HEK293 (cell line): ENCODE results near the gene GFOD1.

Experiments used
- CTCF ChIA-PET: fragments of 350-600 bp; formaldehyde crosslinking; extraction: SDS; loops from one replicate; lab custom pipeline; 2021; ENCODE audit warnings: antibody characterized with exemption; lab: Yijun Ruan, JAX
- POLR2A ChIA-PET: fragments of 300-600 bp; formaldehyde crosslinking; extraction: SDS; loops from one replicate; lab custom pipeline; 2020; ENCODE audit warnings: antibody characterized with exemption, inconsistent platforms; lab: Yijun Ruan, JAX
- H3K27ac ChIP-seq: fragments of 200-500 bp; sonication (Bioruptor generic); 2 replicates; pipeline ENCODE4 v1.5.1; 2014; ENCODE audit warnings: low read depth, low read length, control low read depth, inconsistent platforms; ENCODE audit errors: extremely low read depth
- H3K36me3 ChIP-seq, 2 experiments: fragments of 200-500 bp in 1 of 2; sonication (Bioruptor generic) in 1 of 2; 1 replicate in 1 of 2; 2 replicates in 1 of 2; pipeline ENCODE4 v1.5.1; 2014 to 2017; ENCODE audit warnings: inconsistent platforms in 2 of 2, low read length in 2 of 2; ENCODE audit not compliant: control insufficient read depth in 2 of 2, insufficient read depth in 1 of 2
- H3K4me1 ChIP-seq: fragments of 200-500 bp; sonication (Bioruptor generic); 2 replicates; pipeline ENCODE4 v1.5.1; 2014; ENCODE audit warnings: mild to moderate bottlenecking, low read length, inconsistent platforms; ENCODE audit not compliant: control insufficient read depth, insufficient read depth
- H3K4me3 ChIP-seq: 2 replicates; pipeline ENCODE4 v1.5.1; 2011; ENCODE audit warnings: low read depth, mild to moderate bottlenecking, control low read depth, low read length, moderate library complexity
- H3K9me3 ChIP-seq: fragments of 200-500 bp; sonication (Bioruptor generic); 2 replicates; pipeline ENCODE4 v1.5.1; 2014; ENCODE audit warnings: low read depth, low read length, inconsistent platforms; ENCODE audit not compliant: control insufficient read depth, insufficient read depth
- CTCF ChIP-seq: fragments of 450-650 bp; formaldehyde crosslinking; IDR thresholded peaks from 2 replicates; pipeline ENCODE4 v1.5.1; 2016; ENCODE audit warnings: missing biosample characterization, missing genetic modification characterization
- GFI1B ChIP-seq: fragments of 450-650 bp; formaldehyde crosslinking; IDR thresholded peaks from 2 replicates; pipeline ENCODE4 v1.5.1; 2016; ENCODE audit warnings: missing biosample characterization, missing genetic modification characterization
- GLIS2 ChIP-seq: fragments of 450-650 bp; formaldehyde crosslinking; IDR thresholded peaks from 2 replicates; pipeline ENCODE4 v1.5.1; 2016; ENCODE audit warnings: missing biosample characterization, missing genetic modification characterization
- REST ChIP-seq: fragments of 450-650 bp; formaldehyde crosslinking; IDR thresholded peaks from 2 replicates; pipeline ENCODE4 v1.5.1; 2016; ENCODE audit warnings: missing biosample characterization, missing genetic modification characterization
- SCRT2 ChIP-seq: fragments of 450-650 bp; formaldehyde crosslinking; IDR thresholded peaks from 2 replicates; pipeline ENCODE4 v1.5.1; 2016; ENCODE audit warnings: missing biosample characterization, missing genetic modification characterization
- ZFP69B ChIP-seq: fragments of 450-650 bp; formaldehyde crosslinking; IDR thresholded peaks from 2 replicates; pipeline ENCODE4 v1.5.1; 2016; ENCODE audit warnings: missing biosample characterization, missing genetic modification characterization
- ZNF121 ChIP-seq: fragments of 450-650 bp; formaldehyde crosslinking; IDR thresholded peaks from 2 replicates; pipeline ENCODE4 v1.5.1; 2016; ENCODE audit warnings: missing biosample characterization, missing genetic modification characterization
- ZNF133 ChIP-seq: fragments of 450-650 bp; formaldehyde crosslinking; IDR thresholded peaks from 2 replicates; pipeline ENCODE4 v1.5.1; 2016; ENCODE audit warnings: missing biosample characterization, missing genetic modification characterization
- ZNF140 ChIP-seq: fragments of 450-650 bp; formaldehyde crosslinking; IDR thresholded peaks from 2 replicates; pipeline ENCODE4 v1.5.1; 2016; ENCODE audit warnings: missing biosample characterization, missing genetic modification characterization
- ZNF266 ChIP-seq: fragments of 450-650 bp; formaldehyde crosslinking; IDR thresholded peaks from 2 replicates; pipeline ENCODE4 v1.5.1; 2016; ENCODE audit warnings: missing biosample characterization, missing genetic modification characterization, low read depth
- ZNF335 ChIP-seq: fragments of 450-650 bp; formaldehyde crosslinking; conservative IDR thresholded peaks from 2 replicates; pipeline ENCODE4 v1.5.1; 2016; ENCODE audit warnings: missing biosample characterization, missing genetic modification characterization
- ZNF48 ChIP-seq: fragments of 450-650 bp; formaldehyde crosslinking; IDR thresholded peaks from 2 replicates; pipeline ENCODE4 v1.5.1; 2016; ENCODE audit warnings: missing biosample characterization, missing genetic modification characterization
- ZNF501 ChIP-seq: fragments of 450-650 bp; formaldehyde crosslinking; IDR thresholded peaks from 2 replicates; pipeline ENCODE4 v1.5.1; 2016; ENCODE audit warnings: missing biosample characterization, missing genetic modification characterization
- ZNF529 ChIP-seq: fragments of 450-650 bp; formaldehyde crosslinking; IDR thresholded peaks from 2 replicates; pipeline ENCODE4 v1.5.1; 2017; ENCODE audit warnings: missing genetic modification characterization, missing biosample characterization; ENCODE audit not compliant: insufficient replicate concordance
- ZNF555 ChIP-seq: fragments of 450-650 bp; formaldehyde crosslinking; conservative IDR thresholded peaks from 2 replicates; pipeline ENCODE4 v1.5.1; 2017; ENCODE audit warnings: missing biosample characterization, mild to moderate bottlenecking, missing genetic modification characterization, inconsistent platforms
- ZNF561 ChIP-seq: fragments of 450-650 bp; IDR thresholded peaks from 2 replicates; pipeline ENCODE4 v1.5.1; 2018; ENCODE audit warnings: missing biosample characterization, missing genetic modification characterization, borderline replicate concordance
- ZNF585B ChIP-seq: fragments of 450-650 bp; formaldehyde crosslinking; IDR thresholded peaks from 2 replicates; pipeline ENCODE4 v1.5.1; 2016; ENCODE audit warnings: missing biosample characterization, missing genetic modification characterization
- ZNF610 ChIP-seq: fragments of 450-650 bp; formaldehyde crosslinking; IDR thresholded peaks from 2 replicates; pipeline ENCODE4 v1.5.1; 2016; ENCODE audit warnings: missing biosample characterization, missing genetic modification characterization, borderline replicate concordance
- ZNF670 ChIP-seq: fragments of 450-650 bp; formaldehyde crosslinking; IDR thresholded peaks from 2 replicates; pipeline ENCODE4 v1.5.1; 2016; ENCODE audit warnings: missing biosample characterization, missing genetic modification characterization, low read depth
- ZNF791 ChIP-seq: fragments of 450-650 bp; formaldehyde crosslinking; IDR thresholded peaks from 2 replicates; pipeline ENCODE4 v1.5.1; 2016; ENCODE audit warnings: missing biosample characterization, missing genetic modification characterization
- ZNF830 ChIP-seq: fragments of 450-650 bp; IDR thresholded peaks from 2 replicates; pipeline ENCODE4 v1.5.0; 2018; ENCODE audit warnings: missing biosample characterization, missing genetic modification characterization, low read depth, mild to moderate bottlenecking, moderate library complexity

GFOD1 gene

DNA sequence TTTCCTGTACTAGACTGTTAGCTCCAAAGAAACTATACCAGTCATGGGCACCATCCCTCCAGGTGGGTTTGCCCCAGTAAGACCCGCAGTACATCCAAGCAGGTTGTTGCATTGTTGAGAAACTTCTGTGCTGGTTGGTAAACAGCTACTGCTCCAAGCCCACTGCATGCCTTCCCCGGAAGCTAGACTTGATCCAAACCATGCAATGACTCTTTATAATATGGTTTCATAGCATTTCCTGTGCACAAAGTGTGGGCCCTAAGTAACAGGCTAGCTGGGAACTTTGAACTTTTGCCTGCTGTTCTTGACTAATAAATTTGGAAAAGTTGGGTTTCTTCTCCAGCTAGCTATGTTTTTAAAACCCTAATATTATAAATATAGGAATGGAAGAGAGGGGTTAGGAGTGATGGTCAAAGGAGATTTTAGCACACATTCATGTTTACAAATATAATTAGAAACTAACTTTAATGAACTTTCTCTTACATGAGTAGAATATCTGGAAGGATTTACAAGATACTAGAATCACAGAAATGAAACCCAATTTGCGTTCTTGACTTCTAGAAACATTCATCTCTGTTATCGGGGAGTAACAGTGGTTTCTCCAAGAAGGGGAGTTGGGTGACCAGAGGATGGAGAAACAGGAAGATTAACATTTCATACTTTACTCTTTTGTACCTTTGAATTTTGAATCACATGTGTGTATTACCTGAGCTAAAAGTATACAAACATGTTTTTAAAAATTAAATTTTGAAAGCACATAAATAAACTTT lies 51.7 kb downstream of the GFOD1 start:
- TF ChIP-seq ZNF670 (tag by site-specific recombination), result no peak
- no peak for TF ChIP-seq ZNF335 (tag by site-specific recombination)
- no peak for TF ChIP-seq ZNF561 (tag by site-specific recombination)
- no peak for TF ChIP-seq GLIS2 (tag by site-specific recombination)
- no peak for TF ChIP-seq ZNF266 (tag by site-specific recombination)
- TF ChIP-seq ZNF830 (tag by site-specific recombination), result no peak
- no peak for TF ChIP-seq GFI1B (tag by site-specific recombination)
- no peak for TF ChIP-seq ZNF48 (tag by site-specific recombination)
- TF ChIP-seq REST (tag by site-specific recombination), result no peak
- no peak for TF ChIP-seq ZNF585B
- TF ChIP-seq ZNF791 (tag by site-specific recombination), result no peak
- no peak for TF ChIP-seq SCRT2 (tag by site-specific recombination)
- TF ChIP-seq ZFP69B (tag by site-specific recombination), result no peak
- no peak for TF ChIP-seq ZNF121
- no peak for TF ChIP-seq ZNF529 (tag by site-specific recombination)
- TF ChIP-seq ZNF610 (tag by site-specific recombination), result no peak
- TF ChIP-seq ZNF133 (tag by site-specific recombination), result no peak
- TF ChIP-seq ZNF555 (tag by site-specific recombination), result no peak
- no peak for TF ChIP-seq ZNF501 (tag by site-specific recombination)
- no peak for TF ChIP-seq CTCF (tag by site-specific recombination)
- TF ChIP-seq, all 188 proteins: peak for 0
- Histone ChIP-seq H3K4me3 (no peak overlapping the region), H3K36me3 (no peaks in the 10 kb centered on the region), H3K9me3 (no peaks in the 10 kb centered on the region), H3K27ac (no peak overlapping the region), H3K4me1 (peaks cover 11% of the 10 kb centered on the region)
- CTCF ChIA-PET, result interaction anchor here (0.9 to 1.8 kb wide), 2 partner anchors 14 to 37 kb away, joined by 3 to 6 read pairs; no protein-coding TSS in a partner anchor
- POLR2A ChIA-PET, result interaction anchor here (1.2 kb wide), 1 partner anchor 139 kb away, joined by 3 read pairs; the partner anchor contains the start of gene SIRT5

DNA sequence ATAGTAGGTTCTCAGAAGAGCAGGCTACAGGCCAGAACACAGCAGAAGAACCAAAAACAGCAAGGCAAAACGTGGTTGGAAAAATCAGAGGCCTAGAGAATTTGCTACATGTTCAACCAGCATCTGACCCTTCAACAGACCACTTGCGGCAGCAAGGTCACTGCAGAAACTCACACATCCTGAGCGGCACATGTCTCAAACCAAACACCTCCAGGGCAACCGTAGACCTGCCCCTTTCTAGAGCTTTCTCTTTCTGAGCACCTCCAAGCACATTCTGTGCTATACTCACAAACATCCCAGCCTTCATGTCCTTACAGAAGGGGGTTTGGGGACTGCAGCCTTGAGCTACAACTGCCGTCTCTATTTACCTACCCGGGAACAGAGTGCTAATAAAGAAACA lies 52.6 kb downstream of the GFOD1 start:
- H3K36me3 ChIP-seq, result no peaks in the 10 kb centered on the region
- no peak for TF ChIP-seq ZNF140
- TF ChIP-seq, all 188 proteins: peak for 0
- Histone ChIP-seq H3K27ac (no peak overlapping the region), H3K4me1 (peaks cover 11% of the 10 kb centered on the region), H3K9me3 (no peaks in the 10 kb centered on the region), H3K4me3 (no peak overlapping the region)
- CTCF ChIA-PET, result no interaction called here
- POLR2A ChIA-PET, result no interaction called here
